Measurements from ENCODE around the gene CITED1.

The CITED1 gene

GRCh38 chrX:72305286-72306084 lies at the start of gene CITED1:
CITED1 (minus strand) TSS chrX:72305914; CDS start chrX:72302869, 3,045 bp downstream.
- no peak for TF ChIP-seq CTCF (conservative IDR thresholded peaks at IDR 0.05; ENCODE audit: low read depth, low read length)
- peak within 1 kb of the TSS; percentile 48 for H3K4me3 ChIP-seq (ENCODE audit: low read length)
- no peak for DNase-seq (ENCODE audit: low read depth)

GRCh38 chrX:72352786-72353185 lies 47.1 kb upstream of the CITED1 start:
- no peak for TF ChIP-seq CTCF (conservative IDR thresholded peaks at IDR 0.05; ENCODE audit: low read depth, low read length)
- no peak overlapping the region for H3K4me3 ChIP-seq (ENCODE audit: low read length)
- no peak for DNase-seq (ENCODE audit: low read depth)

GRCh38 chrX:72351606-72352334 lies 46.1 kb upstream of the CITED1 start:
- DNase-seq (ENCODE audit: low read depth), result no peak
- no peak for TF ChIP-seq CTCF (conservative IDR thresholded peaks at IDR 0.05; ENCODE audit: low read depth, low read length)
- H3K4me3 ChIP-seq (ENCODE audit: low read length), result no peak overlapping the region

- TF ChIP-seq CTCF (conservative IDR thresholded peaks at IDR 0.05; ENCODE audit: low read depth, low read length), result no peak
- no peak for DNase-seq (ENCODE audit: low read depth)
- no peak overlapping the region for H3K4me3 ChIP-seq (ENCODE audit: low read length)
Observed at GRCh38 chrX:72349190-72349589, 43.5 kb upstream of the CITED1 start.

- no peak for TF ChIP-seq CTCF (conservative IDR thresholded peaks at IDR 0.05; ENCODE audit: low read depth, low read length)
- no peak for DNase-seq (ENCODE audit: low read depth)
- H3K4me3 ChIP-seq (ENCODE audit: low read length), result no peak overlapping the region
Observed at GRCh38 chrX:72348247-72348979, 42.7 kb upstream of the CITED1 start.

GRCh38 chrX:72347366-72347765 lies 41.7 kb upstream of the CITED1 start:
- no peak for TF ChIP-seq CTCF (conservative IDR thresholded peaks at IDR 0.05; ENCODE audit: low read depth, low read length)
- no peak for DNase-seq (ENCODE audit: low read depth)

More at GRCh38 chrX:72347366-72347765, 41.7 kb upstream of the CITED1 start:
- no peak overlapping the region for H3K4me3 ChIP-seq (ENCODE audit: low read length)

All from retinal pigment epithelial cell (primary cell).